ENCODE measurements around the gene MRGPRG. TPM values are rescaled to one million over a fixed set of nuclear protein-coding genes. Genes with fewer than 3 reads are reported as not detected.

The MRGPRG gene
- total and polyA plus RNA-seq, 7 donors, result not detected

DNA sequence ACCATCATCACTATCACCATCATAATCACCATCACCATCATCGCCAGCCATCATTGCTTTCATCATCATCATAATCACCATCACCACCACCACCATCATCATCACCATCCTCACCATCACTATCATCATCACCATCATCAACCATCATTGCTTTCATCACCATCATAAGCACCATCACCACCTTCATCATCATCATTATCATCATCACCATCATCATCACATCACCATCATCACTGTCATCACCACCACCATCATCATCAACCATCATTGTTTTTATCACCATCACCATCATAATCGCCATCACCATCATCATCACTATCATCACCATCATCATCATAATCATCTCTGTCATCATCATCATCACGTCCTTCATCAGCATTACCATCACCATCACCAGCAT lies 44.2 kb downstream of the MRGPRG start:
- peaks cover 0 to 5% (median 0%) of the 10 kb centered on the region in 4 donors for H3K9me3 ChIP-seq
- no peaks in the 10 kb centered on the region for H3K27me3 ChIP-seq
- no peak overlapping the region for H3K4me3 ChIP-seq
- DNase-seq, result no peak
- WGBS, 2 donors, result 90 to 94% methylated on average over 3 of the region's 3 CpGs
- H3K4me1 ChIP-seq, result peaks cover 0 to 12% (median 12%) of the 10 kb centered on the region in 4 donors
- intact Hi-C loops (cut with DNase I), result no loop called here
- no peaks in the 10 kb centered on the region for H3K36me3 ChIP-seq
- no peak overlapping the region for H3K27ac ChIP-seq
- TF ChIP-seq EP300 (IDR thresholded peaks at IDR 0.05), result no peak
- no peak for TF ChIP-seq POLR2A (IDR thresholded peaks at IDR 0.05)
- TF ChIP-seq POLR2AphosphoS5 (IDR thresholded peaks at IDR 0.05), result no peak
- TF ChIP-seq, protein P1, sequence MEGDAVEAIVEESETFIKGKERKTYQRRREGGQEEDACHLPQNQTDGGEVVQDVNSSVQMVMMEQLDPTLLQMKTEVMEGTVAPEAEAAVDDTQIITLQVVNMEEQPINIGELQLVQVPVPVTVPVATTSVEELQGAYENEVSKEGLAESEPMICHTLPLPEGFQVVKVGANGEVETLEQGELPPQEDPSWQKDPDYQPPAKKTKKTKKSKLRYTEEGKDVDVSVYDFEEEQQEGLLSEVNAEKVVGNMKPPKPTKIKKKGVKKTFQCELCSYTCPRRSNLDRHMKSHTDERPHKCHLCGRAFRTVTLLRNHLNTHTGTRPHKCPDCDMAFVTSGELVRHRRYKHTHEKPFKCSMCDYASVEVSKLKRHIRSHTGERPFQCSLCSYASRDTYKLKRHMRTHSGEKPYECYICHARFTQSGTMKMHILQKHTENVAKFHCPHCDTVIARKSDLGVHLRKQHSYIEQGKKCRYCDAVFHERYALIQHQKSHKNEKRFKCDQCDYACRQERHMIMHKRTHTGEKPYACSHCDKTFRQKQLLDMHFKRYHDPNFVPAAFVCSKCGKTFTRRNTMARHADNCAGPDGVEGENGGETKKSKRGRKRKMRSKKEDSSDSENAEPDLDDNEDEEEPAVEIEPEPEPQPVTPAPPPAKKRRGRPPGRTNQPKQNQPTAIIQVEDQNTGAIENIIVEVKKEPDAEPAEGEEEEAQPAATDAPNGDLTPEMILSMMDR (IDR thresholded peaks at IDR 0.05), result no peak

DNA sequence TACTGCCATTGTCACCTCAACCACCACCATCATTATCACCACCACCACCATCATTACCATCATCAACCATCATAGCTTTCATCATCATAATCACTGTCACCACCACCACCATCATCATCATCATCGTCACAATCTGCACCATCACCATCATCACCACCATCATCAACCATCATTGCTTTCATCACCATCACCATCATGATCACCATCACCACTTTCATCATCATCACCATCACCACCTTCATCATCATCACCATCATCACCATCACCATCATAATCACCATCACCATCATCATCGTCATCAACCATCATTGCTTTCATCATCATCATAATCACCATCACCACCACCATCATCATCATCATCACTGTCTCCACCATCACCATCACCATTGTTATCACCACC lies 44.8 kb downstream of the MRGPRG start:
- H3K9me3 ChIP-seq, result peaks cover 0 to 5% (median 0%) of the 10 kb centered on the region in 4 donors
- no peaks in the 10 kb centered on the region for H3K36me3 ChIP-seq
- 96 to 97% methylated on average over 2 of the region's 2 CpGs for WGBS, 2 donors
- intact Hi-C loops (cut with DNase I), result no loop called here
- peaks cover 0 to 18% (median 17%) of the 10 kb centered on the region in 4 donors for H3K4me1 ChIP-seq
- TF ChIP-seq EP300 (IDR thresholded peaks at IDR 0.05), result no peak
- TF ChIP-seq POLR2AphosphoS5 (IDR thresholded peaks at IDR 0.05), result no peak
- no peak for TF ChIP-seq POLR2A (IDR thresholded peaks at IDR 0.05)
- no peak overlapping the region for H3K4me3 ChIP-seq
- H3K27ac ChIP-seq, result no peak overlapping the region
- H3K27me3 ChIP-seq, result no peaks in the 10 kb centered on the region
- DNase-seq, result no peak

DNA sequence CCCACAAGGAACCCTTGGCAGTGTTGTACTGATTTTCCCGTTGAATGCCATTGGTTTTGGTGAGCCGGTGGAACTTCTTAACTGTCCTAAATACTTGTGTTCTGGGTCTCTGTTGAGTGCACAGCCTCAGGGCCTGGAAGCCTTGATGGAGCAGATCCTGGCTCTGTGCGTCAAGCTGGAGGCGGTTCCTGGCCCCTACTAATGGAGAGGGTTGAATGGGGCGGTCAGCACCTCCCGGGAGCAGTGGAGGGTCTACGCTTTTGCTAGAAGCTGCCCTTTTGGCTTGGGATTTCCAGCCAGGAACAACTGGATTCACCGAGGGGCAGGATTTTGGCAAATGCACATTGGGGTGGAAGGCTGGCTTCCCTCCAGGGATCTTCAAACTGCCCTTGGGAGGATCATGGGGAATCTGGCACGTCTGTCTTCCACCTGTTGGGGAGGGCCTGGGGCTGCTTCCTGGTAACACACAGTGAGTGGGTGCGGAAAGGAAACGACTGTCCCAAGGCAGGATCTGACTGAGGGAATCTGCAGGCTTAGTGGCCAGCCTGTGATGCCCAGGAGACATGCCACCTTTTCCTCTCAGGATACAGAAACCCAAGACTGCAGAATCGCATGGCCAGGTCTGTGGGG lies 46.6 kb downstream of the MRGPRG start:
- Histone ChIP-seq H3K36me3 (no peaks in the 10 kb centered on the region), H3K4me3 (no peak overlapping the region), H3K27ac (no peak overlapping the region), H3K27me3 (no peaks in the 10 kb centered on the region), H3K9me3 (peaks cover 0 to 5% (median 0%) of the 10 kb centered on the region in 4 donors), H3K4me1 (peaks cover 0 to 19% (median 18%) of the 10 kb centered on the region in 4 donors)
- no peak for TF ChIP-seq EP300 (IDR thresholded peaks at IDR 0.05)
- TF ChIP-seq POLR2AphosphoS5 (IDR thresholded peaks at IDR 0.05), result no peak
- TF ChIP-seq, protein P1 (IDR thresholded peaks at IDR 0.05), result no peak
- no peak for TF ChIP-seq POLR2A (IDR thresholded peaks at IDR 0.05)
- DNase-seq, result no peak
- intact Hi-C loops (cut with DNase I), result no loop called here
- 76 to 81% methylated on average over 12 of the region's 12 CpGs for WGBS, 2 donors

DNA sequence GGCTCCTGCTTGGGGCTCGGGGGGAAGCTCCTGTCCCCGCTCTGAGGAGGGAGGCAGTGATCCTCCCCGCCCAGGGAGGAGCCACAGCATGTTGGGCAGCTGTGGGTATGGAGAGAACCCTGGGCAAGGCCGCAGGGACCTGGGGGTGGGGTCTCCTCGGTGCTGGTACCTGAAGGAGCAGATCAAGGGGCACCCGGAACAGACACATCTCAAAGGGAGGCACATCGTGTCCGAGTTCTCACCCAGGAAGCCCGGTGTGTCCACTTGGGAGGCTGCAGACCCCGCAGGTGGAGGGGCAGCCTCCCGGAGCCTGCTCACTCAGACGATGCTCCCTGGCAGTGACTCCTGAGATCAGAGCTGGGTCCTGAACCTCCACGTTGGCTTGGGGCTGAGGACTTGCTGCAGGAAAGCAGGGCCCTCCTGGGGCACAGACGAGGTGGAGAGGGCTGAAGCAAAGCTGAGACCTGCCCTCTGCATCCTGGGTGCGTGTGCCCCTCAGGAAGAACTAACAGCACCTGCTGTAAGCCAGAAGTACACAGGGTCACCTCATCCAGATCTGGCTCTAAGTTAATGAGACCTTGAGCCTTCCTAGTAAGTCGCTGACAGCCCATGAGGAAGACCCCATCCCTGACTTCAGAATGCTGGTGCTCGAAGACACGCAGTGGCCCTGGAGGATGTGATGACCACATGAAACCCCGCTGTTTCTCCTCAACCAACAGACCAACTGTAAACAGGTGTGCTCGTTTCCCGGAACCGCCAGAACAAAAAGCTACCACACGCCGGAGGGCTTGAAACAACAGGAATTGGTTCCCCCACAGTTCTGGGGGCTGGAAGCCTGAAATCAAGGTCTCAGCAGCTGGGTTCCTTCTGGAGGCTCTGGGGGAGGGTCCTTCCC lies 47.6 kb downstream of the MRGPRG start:
- H3K4me1 ChIP-seq, result peaks cover 0 to 20% (median 19%) of the 10 kb centered on the region in 4 donors
- H3K36me3 ChIP-seq, result no peaks in the 10 kb centered on the region
- no peak overlapping the region for H3K4me3 ChIP-seq
- no peak for DNase-seq
- H3K27ac ChIP-seq, result no peak overlapping the region
- 74 to 81% methylated on average over 24 of the region's 24 CpGs for WGBS, 2 donors
- intact Hi-C loops (cut with DNase I), result no loop called here
- H3K27me3 ChIP-seq, result no peaks in the 10 kb centered on the region
- peaks cover 0 to under 1% (median 0%) of the 10 kb centered on the region in 4 donors for H3K9me3 ChIP-seq
- TF ChIP-seq POLR2A (IDR thresholded peaks at IDR 0.05) (no peak), POLR2AphosphoS5 (IDR thresholded peaks at IDR 0.05) (no peak), EP300 (IDR thresholded peaks at IDR 0.05) (no peak)
- TF ChIP-seq, protein P1 (IDR thresholded peaks at IDR 0.05), result no peak
